MM.1S (cell line): ENCODE measurements around the gene KDM5A.

ENCODE experiments used
- CTCF ChIP-seq: fragments of 300-600 bp; sonication (generic); IDR thresholded peaks from 2 replicates; pipeline ENCODE4 v1.5.1; 2016; ENCODE audit warnings: antibody characterized with exemption, low read length, mixed read lengths
- EZH2 ChIP-seq: fragments of 300-600 bp; sonication (generic); optimal IDR thresholded peaks from 2 replicates; pipeline ENCODE3; 2017; ENCODE audit warnings: low read depth, mild to moderate bottlenecking, antibody characterized with exemption, low read length, mixed read lengths
- EZH2phosphoT487 ChIP-seq: fragments of 300-600 bp; sonication (generic); IDR thresholded peaks from 2 replicates; pipeline ENCODE4 v1.6.1; 2018; ENCODE audit warnings: antibody characterized with exemption, low read length

GRCh38 chr12:238736-239398 is 150.3 kb downstream of the KDM5A start:
- TF ChIP-seq CTCF (no peak), EZH2 (no peak), EZH2phosphoT487 (no peak)
